Measurements from ENCODE around the gene ARGLU1.

Gene ARGLU1

GRCh38 chr13:106569233-106570095, 1.5 kb upstream of the ARGLU1 start:
- TF ChIP-seq GATA2 (IDR thresholded peaks at IDR 0.05; ENCODE audit: low read depth, low read length): no peak
- no peak for TF ChIP-seq GATA3 (IDR thresholded peaks at IDR 0.05; ENCODE audit: low read depth, low read length)

GRCh38 chr13:106568299-106569003, 514 bp upstream of the ARGLU1 start:
- TF ChIP-seq GATA3 (IDR thresholded peaks at IDR 0.05; ENCODE audit: low read depth, low read length) (no peak), GATA2 (IDR thresholded peaks at IDR 0.05; ENCODE audit: low read depth, low read length) (no peak)

- TF ChIP-seq GATA3 (IDR thresholded peaks at IDR 0.05; ENCODE audit: low read depth, low read length): no peak
- no peak for TF ChIP-seq GATA2 (IDR thresholded peaks at IDR 0.05; ENCODE audit: low read depth, low read length)
Measured at GRCh38 chr13:106566641-106567473, 1.1 kb downstream of the ARGLU1 start.

- TF ChIP-seq GATA3 (IDR thresholded peaks at IDR 0.05; ENCODE audit: low read depth, low read length) (no peak), GATA2 (IDR thresholded peaks at IDR 0.05; ENCODE audit: low read depth, low read length) (no peak)
Measured at GRCh38 chr13:106565127-106565775, 2.7 kb downstream of the ARGLU1 start.

GRCh38 chr13:106562301-106562700, 5.6 kb downstream of the ARGLU1 start:
- TF ChIP-seq GATA2 (IDR thresholded peaks at IDR 0.05; ENCODE audit: low read depth, low read length) (no peak), GATA3 (IDR thresholded peaks at IDR 0.05; ENCODE audit: low read depth, low read length) (no peak)

- TF ChIP-seq GATA3 (IDR thresholded peaks at IDR 0.05; ENCODE audit: low read depth, low read length) (no peak), GATA2 (IDR thresholded peaks at IDR 0.05; ENCODE audit: low read depth, low read length) (no peak)
Measured at GRCh38 chr13:106561551-106562170, 6.3 kb downstream of the ARGLU1 start.

GRCh38 chr13:106560821-106561220, 7.1 kb downstream of the ARGLU1 start:
- TF ChIP-seq GATA2 (IDR thresholded peaks at IDR 0.05; ENCODE audit: low read depth, low read length): no peak
- TF ChIP-seq GATA3 (IDR thresholded peaks at IDR 0.05; ENCODE audit: low read depth, low read length): no peak

- TF ChIP-seq GATA3 (IDR thresholded peaks at IDR 0.05; ENCODE audit: low read depth, low read length): no peak
- TF ChIP-seq GATA2 (IDR thresholded peaks at IDR 0.05; ENCODE audit: low read depth, low read length): no peak
Measured at GRCh38 chr13:106558527-106558926, 9.4 kb downstream of the ARGLU1 start.

- TF ChIP-seq GATA3 (IDR thresholded peaks at IDR 0.05; ENCODE audit: low read depth, low read length) (no peak), GATA2 (IDR thresholded peaks at IDR 0.05; ENCODE audit: low read depth, low read length) (no peak)
Measured at GRCh38 chr13:106555631-106556328, 12.2 kb downstream of the ARGLU1 start.

- TF ChIP-seq GATA2 (IDR thresholded peaks at IDR 0.05; ENCODE audit: low read depth, low read length) (no peak), GATA3 (IDR thresholded peaks at IDR 0.05; ENCODE audit: low read depth, low read length) (no peak)
Measured at GRCh38 chr13:106551751-106552150, 16.2 kb downstream of the ARGLU1 start.

GRCh38 chr13:106551350-106551749, 16.6 kb downstream of the ARGLU1 start:
- no peak for TF ChIP-seq GATA2 (IDR thresholded peaks at IDR 0.05; ENCODE audit: low read depth, low read length)
- no peak for TF ChIP-seq GATA3 (IDR thresholded peaks at IDR 0.05; ENCODE audit: low read depth, low read length)

- no peak for TF ChIP-seq GATA2 (IDR thresholded peaks at IDR 0.05; ENCODE audit: low read depth, low read length)
- no peak for TF ChIP-seq GATA3 (IDR thresholded peaks at IDR 0.05; ENCODE audit: low read depth, low read length)
Measured at GRCh38 chr13:106550570-106551135, 17.3 kb downstream of the ARGLU1 start.

Measured in SH-SY5Y (cell line).